ENCODE results near the gene TRIM69. TPM values are rescaled to one million over a fixed set of nuclear protein-coding genes. Genes with fewer than 3 reads are reported as not detected.
A peak's percentile ranks its signal among the peaks of the same experiment; 100 is the strongest.
"Not testable (repeated sequence)": the region's sequence is repeated elsewhere in the genome, so short reads cannot be mapped to it uniquely, and the experiment has no call there.

Gene TRIM69
- total and polyA plus RNA-seq, 4 experiments from 2014 or later = 25.8 to 42.0 (median 39.4) TPM

DNA sequence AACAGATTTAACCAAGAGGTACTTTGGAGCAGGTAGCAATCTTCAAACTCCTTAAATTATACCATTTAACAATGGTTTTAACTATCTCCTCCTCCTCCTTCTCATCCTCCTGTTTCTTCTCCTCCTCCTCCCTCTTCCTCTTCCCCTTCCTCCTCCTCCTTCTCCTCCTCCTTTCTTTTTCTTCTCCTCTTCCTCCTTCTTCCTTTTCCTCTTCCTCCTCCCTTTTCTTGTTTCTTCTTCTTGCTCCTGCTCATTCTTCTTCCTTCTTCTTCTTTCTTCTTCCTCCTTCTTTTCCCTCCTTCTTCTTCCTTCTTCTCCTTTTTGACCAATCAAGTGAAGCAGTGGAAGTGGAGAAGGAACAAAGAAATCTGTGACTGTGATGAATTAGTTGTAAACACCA is 39.3 kb upstream of the TRIM69 start:
- H3K9me3 ChIP-seq (ENCODE audit: control insufficient read depth in 1 of 2, low read length in 2 of 2) = no peaks in the 10 kb centered on the region
- POLR2A ChIA-PET (ENCODE audit: partially characterized antibody) = interaction anchor here (0.6 to 8.0 kb wide), 7 partner anchors 13 to 46 kb away, joined by 3 to 103 read pairs (median 5); partner anchors contain the start of genes B2M, PATL2 and SPG11
- peaks cover 16 to 47% (median 31%) of the 10 kb centered on the region in 4 donors for H3K4me1 Mint-ChIP-seq

DNA sequence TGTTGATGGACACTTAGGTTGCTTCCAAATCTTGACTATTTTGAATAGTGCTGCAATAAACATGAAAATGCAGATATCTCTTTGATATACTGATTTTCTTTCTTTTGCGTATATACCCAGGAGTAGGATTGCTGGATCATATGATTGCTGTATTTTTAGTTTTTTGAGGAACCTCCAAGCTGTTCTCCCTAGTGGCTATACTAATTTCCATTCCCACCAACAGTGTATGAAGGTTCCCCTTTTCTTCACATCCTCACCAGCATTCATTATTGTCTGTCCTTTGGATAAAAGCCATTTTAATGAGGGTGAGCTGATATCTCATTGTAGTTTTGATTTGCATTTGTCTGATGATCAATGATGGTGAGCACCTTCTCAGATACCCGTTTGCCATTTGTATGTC is 37.7 kb upstream of the TRIM69 start:
- no peaks in the 10 kb centered on the region for H3K9me3 ChIP-seq (ENCODE audit: control insufficient read depth in 1 of 2, low read length in 2 of 2)
- H3K27me3 ChIP-seq (ENCODE audit: insufficient read depth, low read length) = no peaks in the 10 kb centered on the region
- no peak for DNase-seq
- H3K4me1 ChIP-seq (ENCODE audit: insufficient read depth, low read length) = peaks cover 12% of the 10 kb centered on the region
- Mint-ChIP-seq H3K4me1 (peaks cover 17 to 47% (median 31%) of the 10 kb centered on the region in 4 donors), H3K27me3 (no peaks in the 10 kb centered on the region), H3K4me3 (no peak overlapping the region), H3K9me3 (peaks cover 0 to 34% (median 19%) of the 10 kb centered on the region in 8 donors), H3K27ac (peak overlapping the region in 1 of 7 donors; percentile 37), H3K36me3 (peaks cover 0 to 23% of the 10 kb centered on the region in 2 donors)
- no peak overlapping the region for H3K4me3 ChIP-seq (ENCODE audit: low read length in 2 of 2)
- ChIA-PET CTCF (ENCODE audit: partially characterized antibody) (interaction anchor here (0.6 to 2.4 kb wide), 9 partner anchors 9 to 121 kb away, joined by 3 to 9 read pairs (median 5); partner anchors contain the start of genes B2M, PATL2 and SPG11), POLR2A (ENCODE audit: partially characterized antibody) (interaction anchor here (0.7 to 8.0 kb wide), 7 partner anchors 8 to 34 kb away, joined by 3 to 103 read pairs (median 6); partner anchors contain the start of genes B2M, PATL2 and SPG11)
- intact Hi-C loops (cut with micrococcal nuclease) = no loop called here
- H3K27ac ChIP-seq (ENCODE audit: low read depth, low read length) = no peak overlapping the region
- no peaks in the 10 kb centered on the region for H3K36me3 ChIP-seq (ENCODE audit: insufficient read depth, low read length)

More for the DNA sequence above, 39.3 kb upstream of the TRIM69 start:
- intact Hi-C loops (cut with micrococcal nuclease) = no loop called here
- no peak overlapping the region for H3K4me3 ChIP-seq (ENCODE audit: low read length in 2 of 2)
- Mint-ChIP-seq H3K9me3 (peaks cover 0 to 21% (median 14%) of the 10 kb centered on the region in 8 donors), H3K27ac (peak overlapping the region in 3 of 7 donors; percentile 67 to 76 (median 68)), H3K27me3 (no peaks in the 10 kb centered on the region), H3K4me3 (no peak overlapping the region), H3K36me3 (peaks cover 0 to 17% of the 10 kb centered on the region in 2 donors)
- peaks cover 12% of the 10 kb centered on the region for H3K4me1 ChIP-seq (ENCODE audit: insufficient read depth, low read length)
- H3K36me3 ChIP-seq (ENCODE audit: insufficient read depth, low read length) = no peaks in the 10 kb centered on the region
- H3K27ac ChIP-seq (ENCODE audit: low read depth, low read length) = no peak overlapping the region
- CTCF ChIA-PET (ENCODE audit: partially characterized antibody) = interaction anchor here (0.5 to 1.3 kb wide), 3 partner anchors 33 to 54 kb away, joined by 3 to 9 read pairs (median 3); partner anchors contain the start of genes SPG11 and TRIM69
- no peaks in the 10 kb centered on the region for H3K27me3 ChIP-seq (ENCODE audit: insufficient read depth, low read length)
- DNase-seq = no peak

DNA sequence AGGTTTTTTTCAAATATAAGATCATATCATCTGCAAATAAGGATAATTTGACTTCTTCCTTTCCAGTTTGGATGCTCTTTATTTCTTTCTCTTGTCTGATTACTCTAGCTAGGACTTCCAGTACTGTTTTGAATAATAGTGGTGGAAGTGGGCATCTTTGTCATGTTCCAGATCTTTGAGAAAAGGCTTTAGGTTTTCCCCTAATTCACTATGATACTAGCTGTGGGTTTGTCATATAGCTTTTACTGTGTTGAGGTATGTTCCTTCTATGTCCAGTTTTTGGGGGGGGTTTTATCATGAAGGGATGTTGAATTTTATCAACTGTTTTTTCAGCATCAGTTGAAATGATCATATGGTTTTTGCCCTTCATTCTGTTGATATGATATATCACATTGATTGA is 35.7 kb upstream of the TRIM69 start:
- H3K27me3 ChIP-seq (ENCODE audit: insufficient read depth, low read length); H3K4me1 ChIP-seq (ENCODE audit: insufficient read depth, low read length); H3K4me3 Mint-ChIP-seq; H3K4me3 ChIP-seq (ENCODE audit: low read length in 2 of 2); intact Hi-C loops (cut with micrococcal nuclease); H3K27me3 Mint-ChIP-seq; H3K36me3 ChIP-seq (ENCODE audit: insufficient read depth, low read length); H3K27ac ChIP-seq (ENCODE audit: low read depth, low read length); DNase-seq; H3K9me3 ChIP-seq (ENCODE audit: control insufficient read depth in 1 of 2, low read length in 2 of 2): not testable (repeated sequence)
- Mint-ChIP-seq H3K4me1 (peaks cover 11 to 39% (median 22%) of the 10 kb centered on the region in 4 donors), H3K36me3 (peaks cover 0 to 29% of the 10 kb centered on the region in 2 donors), H3K9me3 (peaks cover 0 to 34% (median 21%) of the 10 kb centered on the region in 8 donors), H3K27ac (peak overlapping the region in 3 of 7 donors; percentile 48 to 69 (median 55))
- CTCF ChIA-PET (ENCODE audit: partially characterized antibody) = interaction anchor here (1.8 kb wide), 1 partner anchor 37 kb away, joined by 7 read pairs; the partner anchor contains the start of gene SPG11
- POLR2A ChIA-PET (ENCODE audit: partially characterized antibody) = interaction anchor here (0.9 to 8.0 kb wide), 4 partner anchors 10 to 36 kb away, joined by 3 to 103 read pairs (median 41); partner anchors contain the start of genes B2M, PATL2 and SPG11

DNA sequence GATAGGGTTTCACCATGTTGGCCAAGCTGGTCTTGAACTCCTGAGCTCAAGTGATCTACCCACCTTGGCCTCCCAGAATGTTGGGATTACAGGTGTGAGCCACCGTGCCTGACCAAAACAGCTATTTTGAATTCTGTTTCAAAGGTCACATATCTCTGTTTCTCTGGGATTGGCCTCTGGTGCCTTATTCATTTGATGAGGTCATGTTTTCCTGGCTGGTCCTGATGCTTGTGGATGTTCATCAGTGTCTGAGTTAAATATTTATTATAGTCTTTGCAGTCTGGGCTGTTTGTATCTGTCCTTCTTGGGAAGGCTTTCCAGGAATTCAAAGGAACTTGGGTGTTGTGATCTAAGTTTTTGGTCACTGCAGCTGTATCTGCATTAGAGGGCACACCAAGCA is 30.3 kb upstream of the TRIM69 start:
- Histone ChIP-seq H3K4me3 (ENCODE audit: low read length in 2 of 2) (no peak overlapping the region), H3K4me1 (ENCODE audit: insufficient read depth, low read length) (peaks cover 20% of the 10 kb centered on the region), H3K27ac (ENCODE audit: low read depth, low read length) (no peak overlapping the region), H3K36me3 (ENCODE audit: insufficient read depth, low read length) (no peaks in the 10 kb centered on the region), H3K9me3 (ENCODE audit: control insufficient read depth in 1 of 2, low read length in 2 of 2) (no peaks in the 10 kb centered on the region), H3K27me3 (ENCODE audit: insufficient read depth, low read length) (no peaks in the 10 kb centered on the region)
- no peak for DNase-seq
- no peak overlapping the region for H3K4me3 Mint-ChIP-seq
- ChIA-PET POLR2A (ENCODE audit: partially characterized antibody) (interaction anchor here (2.0 to 39.7 kb wide), 4 partner anchors 8 to 38 kb away, joined by 10 to 5737 read pairs (median 1554); partner anchors contain the start of genes SPG11 and TRIM69), CTCF (ENCODE audit: partially characterized antibody) (interaction anchor here (1.1 to 13.1 kb wide), 6 partner anchors 14 to 42 kb away, joined by 3 to 167 read pairs (median 10); partner anchors contain the start of genes SPG11 and TRIM69)
- H3K27me3 Mint-ChIP-seq = no peaks in the 10 kb centered on the region
- intact Hi-C loops (cut with micrococcal nuclease) = no loop called here
- peaks cover 0 to 23% (median 10%) of the 10 kb centered on the region in 8 donors for H3K9me3 Mint-ChIP-seq
- peaks cover 19 to 43% (median 33%) of the 10 kb centered on the region in 4 donors for H3K4me1 Mint-ChIP-seq
- H3K27ac Mint-ChIP-seq = no peak overlapping the region
- H3K36me3 Mint-ChIP-seq = peaks cover 14 to 35% of the 10 kb centered on the region in 2 donors

DNA sequence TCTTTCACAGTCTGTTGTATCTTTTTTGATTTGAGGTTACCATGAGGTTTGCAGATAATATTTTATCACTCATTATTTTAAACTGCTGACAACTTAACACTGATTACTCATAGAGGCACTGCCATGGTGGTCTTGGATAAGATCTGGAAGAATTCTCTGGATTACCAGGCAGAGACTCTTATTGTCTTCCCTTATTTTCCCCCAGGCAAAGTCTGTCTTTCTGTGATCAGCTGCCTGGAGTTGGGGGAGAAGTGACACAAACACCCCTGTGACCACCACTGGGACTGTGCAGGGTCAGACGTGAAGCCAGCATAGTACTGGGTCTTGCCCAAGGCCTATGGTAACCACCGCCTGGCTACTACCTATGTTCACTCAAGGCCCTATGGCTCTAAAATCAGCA is 29.9 kb upstream of the TRIM69 start:
- H3K9me3 ChIP-seq (ENCODE audit: control insufficient read depth in 1 of 2, low read length in 2 of 2) = no peaks in the 10 kb centered on the region
- Mint-ChIP-seq H3K9me3 (peaks cover 0 to 23% (median 10%) of the 10 kb centered on the region in 8 donors), H3K4me1 (peaks cover 19 to 47% (median 32%) of the 10 kb centered on the region in 4 donors), H3K27me3 (no peaks in the 10 kb centered on the region), H3K27ac (no peak overlapping the region), H3K36me3 (peaks cover 18 to 37% of the 10 kb centered on the region in 2 donors), H3K4me3 (no peak overlapping the region)
- DNase-seq = no peak
- H3K4me3 ChIP-seq (ENCODE audit: low read length in 2 of 2) = no peak overlapping the region
- ChIA-PET CTCF (ENCODE audit: partially characterized antibody) (interaction anchor here (1.1 to 33.6 kb wide), 6 partner anchors 15 to 44 kb away, joined by 3 to 821 read pairs (median 24); partner anchors contain the start of genes SPG11 and TRIM69), POLR2A (ENCODE audit: partially characterized antibody) (interaction anchor here (1.1 to 39.7 kb wide), 5 partner anchors 9 to 84 kb away, joined by 3 to 5737 read pairs (median 103); partner anchors contain the start of genes SPG11 and TRIM69)
- H3K4me1 ChIP-seq (ENCODE audit: insufficient read depth, low read length) = peaks cover 20% of the 10 kb centered on the region
- no peaks in the 10 kb centered on the region for H3K36me3 ChIP-seq (ENCODE audit: insufficient read depth, low read length)
- H3K27ac ChIP-seq (ENCODE audit: low read depth, low read length) = no peak overlapping the region
- H3K27me3 ChIP-seq (ENCODE audit: insufficient read depth, low read length) = no peaks in the 10 kb centered on the region
- intact Hi-C loops (cut with micrococcal nuclease) = no loop called here

DNA sequence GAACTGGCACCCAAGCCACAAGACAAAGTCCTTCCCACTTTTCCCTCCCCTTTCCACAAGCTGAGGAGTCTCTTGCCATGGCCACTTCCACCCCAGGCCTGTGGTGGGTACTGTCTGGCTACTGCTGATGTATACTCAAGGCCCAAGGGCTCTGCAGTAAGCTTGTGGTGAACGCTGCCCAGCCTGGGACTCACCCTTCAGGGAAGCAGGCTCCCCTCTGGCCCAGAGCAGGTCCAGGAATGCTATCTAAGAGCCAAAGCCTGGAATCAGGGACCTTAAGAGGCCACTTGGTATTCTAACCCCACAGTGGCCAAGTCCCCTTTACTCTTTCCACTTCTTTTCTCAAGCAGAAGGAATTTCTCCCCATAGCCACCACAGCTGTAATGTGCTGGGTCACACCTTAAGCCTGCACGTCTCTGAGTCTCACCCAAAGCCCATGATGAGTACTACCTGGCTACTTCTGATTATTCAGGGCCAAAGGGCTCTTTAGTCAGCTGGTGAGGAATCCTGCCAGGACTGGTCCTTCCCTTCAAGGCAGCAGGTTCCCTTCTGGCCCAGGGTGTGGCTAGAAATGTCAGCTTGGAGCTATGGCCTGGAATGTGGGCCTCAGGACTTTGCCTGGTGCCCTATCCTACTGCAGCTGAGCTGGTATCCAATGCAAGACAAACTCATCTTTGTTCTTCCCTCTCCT is 29.2 kb upstream of the TRIM69 start:
- Histone ChIP-seq H3K9me3 (ENCODE audit: control insufficient read depth in 1 of 2, low read length in 2 of 2) (no peaks in the 10 kb centered on the region), H3K27ac (ENCODE audit: low read depth, low read length) (no peak overlapping the region), H3K27me3 (ENCODE audit: insufficient read depth, low read length) (no peaks in the 10 kb centered on the region), H3K4me3 (ENCODE audit: low read length in 2 of 2) (no peak overlapping the region), H3K4me1 (ENCODE audit: insufficient read depth, low read length) (peaks cover 20% of the 10 kb centered on the region), H3K36me3 (ENCODE audit: insufficient read depth, low read length) (peaks cover 2% of the 10 kb centered on the region)
- H3K36me3 Mint-ChIP-seq = peaks cover 25 to 37% of the 10 kb centered on the region in 2 donors
- no peak overlapping the region for H3K4me3 Mint-ChIP-seq
- ChIA-PET CTCF (ENCODE audit: partially characterized antibody) (interaction anchor here (1.1 to 33.6 kb wide), 7 partner anchors 8 to 45 kb away, joined by 3 to 821 read pairs (median 6); partner anchors contain the start of genes SPG11 and TRIM69), POLR2A (ENCODE audit: partially characterized antibody) (interaction anchor here (1.0 to 39.7 kb wide), 6 partner anchors 9 to 84 kb away, joined by 3 to 5737 read pairs (median 56); partner anchors contain the start of genes SPG11 and TRIM69)
- peaks cover 17 to 44% (median 31%) of the 10 kb centered on the region in 4 donors for H3K4me1 Mint-ChIP-seq
- no peak for DNase-seq
- H3K27me3 Mint-ChIP-seq = no peaks in the 10 kb centered on the region
- peak overlapping the region in 2 of 7 donors; percentile 37 to 51 for H3K27ac Mint-ChIP-seq
- intact Hi-C loops (cut with micrococcal nuclease) = no loop called here
- peaks cover 0 to 19% (median 10%) of the 10 kb centered on the region in 8 donors for H3K9me3 Mint-ChIP-seq
